Effector memory CD4-positive, alpha-beta T cell (primary cell): Measurements from ENCODE around the gene HSPA5.
"Not testable (repeated sequence)": the region's sequence is repeated elsewhere in the genome, so short reads cannot be mapped to it uniquely, and the experiment has no call there.

Experiments used
- DNase-seq, 3 donors: peaks; one replicate each; pipeline ENCODE4 v3.0.0-alpha.2; 2020
- H3K27ac ChIP-seq: 2 replicates; pipeline ENCODE4 v1.7.0; 2013; ENCODE audit warnings: mild to moderate bottlenecking, low read length, moderate library complexity; ENCODE audit not compliant: insufficient read depth, poor library complexity, severe bottlenecking
- H3K27me3 ChIP-seq: replicated peaks from 2 replicates; pipeline ENCODE4 v1.7.0; 2013; ENCODE audit warnings: mild to moderate bottlenecking, low read length; ENCODE audit not compliant: insufficient read depth, control insufficient read depth, poor library complexity, severe bottlenecking
- H3K36me3 ChIP-seq: 2 replicates; pipeline ENCODE4 v1.7.0; 2013; ENCODE audit warnings: mild to moderate bottlenecking, low read length, moderate library complexity; ENCODE audit not compliant: control insufficient read depth, insufficient read depth
- H3K4me1 ChIP-seq: 2 replicates; pipeline ENCODE4 v1.7.0; 2013; ENCODE audit warnings: low read length, mild to moderate bottlenecking; ENCODE audit not compliant: control insufficient read depth, insufficient read depth, poor library complexity, severe bottlenecking
- H3K4me3 ChIP-seq: 2 replicates; pipeline ENCODE4 v1.7.0; 2013; ENCODE audit warnings: low read length, low read depth, mild to moderate bottlenecking; ENCODE audit not compliant: insufficient read depth, poor library complexity, severe bottlenecking
- H3K9me3 ChIP-seq: 2 replicates; pipeline ENCODE4 v1.7.0; 2013; ENCODE audit warnings: mild to moderate bottlenecking, low read length, moderate library complexity; ENCODE audit not compliant: control insufficient read depth
- total RNA-seq, 3 donors: gene quantifications; one replicate each; lab custom pipeline; 2026; lab: John Stamatoyannopoulos, UW

HSPA5 gene
- 513 to 831 (median 793) reads per million in 3 donors for total RNA-seq

GRCh38 chr9:125241000-125241862 is at the start of gene HSPA5:
Gene HSPA5 (minus strand): TSS chr9:125241343. CDS start chr9:125241126, 217 bp downstream.
- Histone ChIP-seq H3K9me3 (no peaks in the 10 kb centered on the region), H3K4me3 (peak within 1 kb of the TSS; percentile 89), H3K36me3 (peaks cover 32% of the 10 kb centered on the region), H3K27ac (peak within 1 kb of the TSS; percentile 97), H3K27me3 (no peaks in the 10 kb centered on the region), H3K4me1 (peaks cover 36% of the 10 kb centered on the region)
- DNase-seq = peak; percentile 99 to 100 (median 100)

- not testable (repeated sequence) for DNase-seq, H3K4me3 ChIP-seq, H3K36me3 ChIP-seq, H3K27ac ChIP-seq, H3K4me1 ChIP-seq, H3K27me3 ChIP-seq, H3K9me3 ChIP-seq
These were observed 45.8 kb upstream of the HSPA5 start for GRCh38 chr9:125286935-125287433.

GRCh38 chr9:125284855-125285254 is 43.7 kb upstream of the HSPA5 start:
- no peaks in the 10 kb centered on the region for H3K9me3 ChIP-seq
- DNase-seq = no peak
- no peak overlapping the region for H3K27ac ChIP-seq
- H3K4me1 ChIP-seq = no peaks in the 10 kb centered on the region
- H3K4me3 ChIP-seq = no peak overlapping the region
- H3K36me3 ChIP-seq = peaks cover 3% of the 10 kb centered on the region
- H3K27me3 ChIP-seq = no peaks in the 10 kb centered on the region

- no peak for DNase-seq
- Histone ChIP-seq H3K9me3 (no peaks in the 10 kb centered on the region), H3K4me1 (no peaks in the 10 kb centered on the region), H3K36me3 (peaks cover 4% of the 10 kb centered on the region), H3K27me3 (no peaks in the 10 kb centered on the region), H3K4me3 (no peak overlapping the region), H3K27ac (no peak overlapping the region)
These were observed 39.8 kb upstream of the HSPA5 start for GRCh38 chr9:125280945-125281344.

- H3K4me3 ChIP-seq = no peak overlapping the region
- no peaks in the 10 kb centered on the region for H3K27me3 ChIP-seq
- H3K4me1 ChIP-seq = no peaks in the 10 kb centered on the region
- H3K27ac ChIP-seq = no peak overlapping the region
- H3K36me3 ChIP-seq = peaks cover 4% of the 10 kb centered on the region
- DNase-seq = no peak
- no peaks in the 10 kb centered on the region for H3K9me3 ChIP-seq
These were observed 36.3 kb upstream of the HSPA5 start for GRCh38 chr9:125277411-125277810.

GRCh38 chr9:125276771-125277170 is 35.6 kb upstream of the HSPA5 start:
- Histone ChIP-seq H3K4me3 (no peak overlapping the region), H3K4me1 (no peaks in the 10 kb centered on the region), H3K27me3 (no peaks in the 10 kb centered on the region), H3K36me3 (peaks cover 4% of the 10 kb centered on the region), H3K9me3 (no peaks in the 10 kb centered on the region), H3K27ac (no peak overlapping the region)
- no peak for DNase-seq

GRCh38 chr9:125272697-125273096 is 31.6 kb upstream of the HSPA5 start:
- H3K27ac ChIP-seq = no peak overlapping the region
- H3K36me3 ChIP-seq = peaks cover under 1% of the 10 kb centered on the region
- H3K27me3 ChIP-seq = no peaks in the 10 kb centered on the region
- no peak overlapping the region for H3K4me3 ChIP-seq
- H3K4me1 ChIP-seq = no peaks in the 10 kb centered on the region
- DNase-seq = no peak
- H3K9me3 ChIP-seq = no peaks in the 10 kb centered on the region

GRCh38 chr9:125271081-125271480 is 29.9 kb upstream of the HSPA5 start:
- Histone ChIP-seq H3K9me3 (no peaks in the 10 kb centered on the region), H3K4me1 (no peaks in the 10 kb centered on the region), H3K4me3 (no peak overlapping the region), H3K36me3 (no peaks in the 10 kb centered on the region), H3K27me3 (no peaks in the 10 kb centered on the region), H3K27ac (no peak overlapping the region)
- DNase-seq = no peak

- Histone ChIP-seq H3K4me1 (peaks cover 5% of the 10 kb centered on the region), H3K36me3 (no peaks in the 10 kb centered on the region), H3K9me3 (no peaks in the 10 kb centered on the region), H3K27me3 (no peaks in the 10 kb centered on the region), H3K4me3 (no peak overlapping the region), H3K27ac (no peak overlapping the region)
- no peak for DNase-seq
These were observed 27.9 kb upstream of the HSPA5 start for GRCh38 chr9:125269014-125269397.

GRCh38 chr9:125268394-125269013 is 27.4 kb upstream of the HSPA5 start:
- H3K27ac ChIP-seq = no peak overlapping the region
- DNase-seq = no peak

More at GRCh38 chr9:125268394-125269013, 27.4 kb upstream of the HSPA5 start:
- Histone ChIP-seq H3K9me3 (no peaks in the 10 kb centered on the region), H3K36me3 (no peaks in the 10 kb centered on the region), H3K4me3 (no peak overlapping the region), H3K27me3 (no peaks in the 10 kb centered on the region), H3K4me1 (peaks cover 10% of the 10 kb centered on the region)
